GM10248 (cell line): ENCODE measurements around the gene ADAMTS8.

Source experiments
- CTCF ChIA-PET: fragments of 300-600 bp; sonication (Branson Sonifier 250); formaldehyde crosslinking; extraction: SDS; loops from one replicate; lab custom pipeline; 2021; ENCODE audit warnings: antibody characterized with exemption; lab: Yijun Ruan, JAX
- POLR2A ChIA-PET: fragments of 350-650 bp; sonication (Branson Sonifier 250); formaldehyde crosslinking; extraction: SDS; loops from one replicate; lab custom pipeline; 2020; ENCODE audit warnings: antibody characterized with exemption; lab: Yijun Ruan, JAX
- DNase-seq: peaks from one replicate; pipeline ENCODE4 v3.0.0; 2012; ENCODE audit errors: extremely low spot score
- CTCF ChIP-seq: IDR thresholded peaks from 2 replicates; pipeline ENCODE4 v1.5.1; 2012; ENCODE audit warnings: mild to moderate bottlenecking, low read depth; ENCODE audit errors: extremely low read depth, missing control alignments, control extremely low read depth

The ADAMTS8 gene

GRCh38 chr11:130454491-130455252, 26.3 kb upstream of the ADAMTS8 start:
- no peak for DNase-seq
- ChIA-PET CTCF (interaction anchor here (0.6 to 1.0 kb wide), 2 partner anchors 12 to 19 kb away, joined by 3 read pairs; no protein-coding TSS in a partner anchor), POLR2A (no interaction called here)
- TF ChIP-seq CTCF = no peak

- no peak for TF ChIP-seq CTCF
- POLR2A ChIA-PET = no interaction called here
- DNase-seq = no peak
- CTCF ChIA-PET = interaction anchor here (1.6 to 1.7 kb wide), 2 partner anchors 20 to 409 kb away, joined by 6 to 7 read pairs; no protein-coding TSS in a partner anchor
These were observed 24.5 kb upstream of the ADAMTS8 start for GRCh38 chr11:130452940-130453339.

- no peak for DNase-seq
- no peak for TF ChIP-seq CTCF
- ChIA-PET POLR2A (no interaction called here), CTCF (interaction anchor here (1.1 kb wide), 1 partner anchor 408 kb away, joined by 3 read pairs; no protein-coding TSS in a partner anchor)
These were observed 23.8 kb upstream of the ADAMTS8 start for GRCh38 chr11:130452176-130452575.

GRCh38 chr11:130451231-130452019, 23.0 kb upstream of the ADAMTS8 start:
- no peak for TF ChIP-seq CTCF
- ChIA-PET POLR2A (no interaction called here), CTCF (interaction anchor here (1.1 to 1.6 kb wide), 5 partner anchors 9 to 442 kb away, joined by 3 to 9 read pairs (median 3); no protein-coding TSS in a partner anchor)
- DNase-seq = no peak

GRCh38 chr11:130449996-130450769, 21.8 kb upstream of the ADAMTS8 start:
- TF ChIP-seq CTCF = no peak
- CTCF ChIA-PET = interaction anchor here (1.2 to 1.6 kb wide), 5 partner anchors 8 to 443 kb away, joined by 3 to 9 read pairs (median 3); no protein-coding TSS in a partner anchor
- no peak for DNase-seq
- POLR2A ChIA-PET = no interaction called here
